GM18508 (cell line): ENCODE results near the gene KCNS1.

ENCODE experiments used
- ATAC-seq: cut with Tn5 transposase; IDR thresholded peaks from one replicate; pipeline ENCODE4 v1.9.1; 2021; ENCODE audit warnings: moderate number of reproducible peaks; ENCODE audit not compliant: insufficient read depth, unreplicated experiment

Gene KCNS1

DNA sequence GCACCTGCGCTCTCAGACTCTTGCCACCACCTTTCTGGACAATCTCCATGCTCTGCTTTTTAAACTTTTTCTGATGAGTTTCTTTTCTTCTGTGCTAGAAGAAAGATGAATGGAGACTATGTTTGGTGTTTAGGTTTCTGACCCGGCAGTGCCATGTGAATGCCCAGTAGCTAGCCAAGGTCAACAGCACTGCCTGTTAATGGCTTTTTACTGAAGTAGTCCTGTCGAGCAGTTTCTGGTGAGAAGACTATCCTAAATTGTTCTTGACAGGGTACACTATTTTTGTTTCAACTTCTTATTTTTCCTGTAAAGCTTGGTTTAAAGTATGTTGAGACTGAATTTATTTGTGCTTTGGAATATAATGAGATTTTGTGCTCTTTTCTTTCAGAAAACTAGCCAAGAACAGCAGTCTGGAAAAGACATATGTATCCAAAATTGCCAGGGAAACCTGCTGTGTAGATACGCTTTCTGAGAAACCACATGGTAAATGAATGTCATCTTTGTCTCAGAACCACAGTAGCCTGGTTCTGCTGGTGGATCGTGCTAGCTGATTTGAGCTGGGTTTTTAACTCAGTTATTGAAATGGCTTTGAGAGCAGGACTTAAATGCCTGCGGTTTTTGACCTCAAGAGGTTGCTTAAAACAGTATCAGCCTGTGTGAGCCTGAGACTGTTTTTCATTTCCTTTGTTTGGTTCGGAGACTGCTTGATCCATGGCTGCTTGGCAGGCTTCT lies 48.1 kb downstream of the KCNS1 start:
- no peak for ATAC-seq

- ATAC-seq, result no peak
These were observed 49.5 kb downstream of the KCNS1 start for GRCh38 chr20:45051204-45052060.

DNA sequence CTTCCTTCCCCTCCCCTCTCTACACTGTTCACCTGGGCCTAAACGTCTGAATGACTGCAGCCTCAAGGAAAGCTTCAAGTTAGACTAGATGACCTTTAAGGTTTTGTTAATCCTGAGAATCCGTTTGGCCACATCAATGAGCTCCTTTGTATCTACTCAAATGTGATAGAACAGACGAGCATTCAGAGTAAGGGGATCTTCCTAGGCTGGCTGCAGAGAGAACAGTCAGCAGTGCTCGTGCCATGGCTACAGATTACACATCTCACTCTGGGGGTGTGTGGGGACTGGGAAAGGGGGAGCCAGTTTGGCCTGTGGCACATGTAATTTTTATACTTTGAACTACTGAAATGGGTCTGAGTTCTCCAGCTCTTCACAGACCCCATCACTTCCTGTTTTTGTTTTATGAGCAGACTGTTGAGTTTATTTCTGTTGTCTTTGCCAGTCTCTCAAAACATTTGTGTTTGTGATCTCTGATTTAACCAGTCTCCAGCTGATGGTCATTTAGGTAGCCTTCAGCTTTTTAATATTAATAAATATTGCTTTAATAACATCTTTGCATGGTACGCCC lies 50.9 kb downstream of the KCNS1 start:
- no peak for ATAC-seq

DNA sequence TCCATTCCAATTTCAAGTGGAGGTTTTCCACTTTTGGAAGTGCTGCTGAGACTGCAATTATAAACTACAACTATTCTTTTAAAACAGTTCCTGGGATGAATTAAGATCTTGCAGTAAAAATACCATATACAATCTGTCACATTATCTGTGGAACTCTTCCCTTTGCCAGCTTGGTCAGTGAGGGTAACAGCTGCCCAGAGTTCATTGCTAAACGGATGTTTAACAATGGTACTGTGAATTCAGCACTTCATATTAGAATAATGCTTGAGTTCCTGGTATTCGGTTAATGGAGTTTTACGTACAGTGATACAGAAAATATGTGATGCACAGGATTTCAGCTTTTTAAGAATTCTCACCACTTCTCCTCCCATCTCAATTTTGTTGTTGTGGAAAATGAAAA lies 51.5 kb downstream of the KCNS1 start:
- no peak for ATAC-seq

DNA sequence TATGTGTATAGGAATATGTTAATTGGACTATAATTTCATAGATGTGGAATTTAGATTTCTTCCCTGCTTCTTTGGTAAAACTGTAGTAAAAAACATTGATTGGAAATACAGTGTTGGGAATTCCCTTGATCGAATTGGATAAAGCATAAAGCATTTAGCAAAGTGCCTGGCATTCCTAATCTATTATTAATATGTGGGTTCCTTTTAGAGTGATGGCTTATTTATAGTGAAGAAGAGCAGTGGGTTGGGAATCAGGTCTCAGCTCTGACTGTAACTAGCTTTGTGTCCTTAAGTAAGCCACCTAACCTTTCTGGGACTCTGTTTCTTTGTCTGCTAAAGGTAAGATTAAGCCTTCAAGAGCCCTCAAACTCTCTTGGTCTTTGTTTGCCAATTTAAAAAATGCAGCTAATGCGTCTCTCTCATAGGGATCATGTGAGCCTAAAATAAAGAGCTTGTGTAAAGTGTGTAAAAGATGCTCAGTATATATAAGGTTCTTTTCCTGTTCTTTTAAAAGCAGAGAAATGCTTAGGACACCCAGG lies 53.3 kb downstream of the KCNS1 start:
- no peak for ATAC-seq

- no peak for ATAC-seq
These were observed 56.3 kb downstream of the KCNS1 start for GRCh38 chr20:45044601-45045000.

GRCh38 chr20:45044084-45044573 lies 56.8 kb downstream of the KCNS1 start:
- ATAC-seq, result no peak

DNA sequence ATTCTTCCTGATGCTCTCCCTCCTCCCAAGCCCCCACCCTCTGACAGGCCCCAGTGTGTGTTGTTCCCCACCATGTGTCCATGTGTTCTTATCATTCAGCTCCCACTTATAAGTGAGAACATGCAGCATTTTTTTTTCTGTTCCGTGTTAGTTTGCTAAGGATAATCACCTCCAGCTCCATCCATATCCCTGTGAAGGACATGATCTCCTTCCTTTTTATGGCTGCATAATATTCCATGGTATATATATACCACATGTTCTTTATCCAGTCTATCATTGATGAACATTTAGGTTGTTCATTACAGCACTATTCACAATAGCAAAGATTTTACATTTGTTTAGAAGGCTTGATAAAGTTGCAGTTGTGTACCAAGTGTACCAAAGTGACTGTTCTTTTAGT lies 57.9 kb downstream of the KCNS1 start:
- ATAC-seq, result no peak
